IMR-90 (cell line): ENCODE results near the gene CES2. TPM values are rescaled to one million over a fixed set of nuclear protein-coding genes. Genes with fewer than 3 reads are reported as not detected.

Source experiments
- ATAC-seq: fragments of 200-7000 bp; cut with Tn5 transposase; 2 replicates; pipeline ENCODE4 v1.9.1; 2020; ENCODE audit warnings: low read depth, mild to moderate bottlenecking, moderate library complexity
- BruUV-seq: library from RNA; stranded (reverse); fragments of 400-500 nt; replicated peaks from 2 replicates; lab custom pipeline; 2021; lab: Mats Ljungman, UMichigan
- CTCF ChIA-PET: fragments of 300-600 bp; formaldehyde crosslinking; extraction: SDS; loops from one replicate; lab custom pipeline; 2021; ENCODE audit warnings: antibody characterized with exemption; lab: Yijun Ruan, JAX
- POLR2A ChIA-PET: fragments of 300-600 bp; sonication (Branson Sonifier 250); formaldehyde crosslinking; loops from one replicate; lab custom pipeline; 2022; ENCODE audit warnings: antibody characterized with exemption; ENCODE audit not compliant: unreplicated experiment; lab: Charles Lee
- DNase-seq: peaks from one replicate; pipeline ENCODE4 v3.0.0; 2013
- H2AFZ ChIP-seq: replicated peaks from 2 replicates; pipeline ENCODE3; 2013; ENCODE audit warnings: low read length, mild to moderate bottlenecking; ENCODE audit not compliant: poor library complexity
- H2AK5ac ChIP-seq: 2 replicates; pipeline ENCODE4 v1.6.1; 2013; ENCODE audit warnings: low read depth, low read length, inconsistent platforms
- H2AK9ac ChIP-seq: replicated peaks from 2 replicates; pipeline ENCODE3; 2013; ENCODE audit warnings: mild to moderate bottlenecking, low read depth, low read length, moderate library complexity; ENCODE audit not compliant: poor library complexity
- H2BK120ac ChIP-seq: 2 replicates; pipeline ENCODE4 v1.6.1; 2013; ENCODE audit warnings: low read depth, low read length, inconsistent platforms
- H2BK15ac ChIP-seq: 3 replicates; pipeline ENCODE4 v1.6.1; 2013; ENCODE audit warnings: low read depth, low read length, inconsistent platforms
- H2BK20ac ChIP-seq: 2 replicates; pipeline ENCODE4 v1.6.1; 2013; ENCODE audit warnings: low read depth, mild to moderate bottlenecking, inconsistent platforms, low read length, moderate library complexity
- H2BK5ac ChIP-seq: 2 replicates; pipeline ENCODE4 v1.6.1; 2013; ENCODE audit warnings: mild to moderate bottlenecking, low read depth, low read length, inconsistent platforms; ENCODE audit not compliant: poor library complexity, severe bottlenecking
- H3K14ac ChIP-seq: replicated peaks from 2 replicates; pipeline ENCODE4 v1.6.1; 2013; ENCODE audit warnings: low read depth, low read length, inconsistent platforms
- H3K18ac ChIP-seq: 2 replicates; pipeline ENCODE4 v1.6.1; 2013; ENCODE audit warnings: low read depth, low read length, control low read depth
- H3K23ac ChIP-seq: 2 replicates; pipeline ENCODE4 v1.6.1; 2013; ENCODE audit warnings: low read depth, low read length, inconsistent platforms
- H3K27ac ChIP-seq: 2 replicates; pipeline ENCODE4 v1.5.1; 2013; ENCODE audit warnings: mild to moderate bottlenecking, control low read depth, low read length; ENCODE audit not compliant: insufficient read depth
- H3K27me3 ChIP-seq: 2 replicates; pipeline ENCODE4 v1.6.1; 2013; ENCODE audit warnings: low read length; ENCODE audit not compliant: control insufficient read depth, insufficient read depth
- H3K36me3 ChIP-seq: 2 replicates; pipeline ENCODE4 v1.6.1; 2013; ENCODE audit warnings: low read length, mixed read lengths; ENCODE audit not compliant: control insufficient read depth, insufficient read depth
- H3K4ac ChIP-seq: 2 replicates; pipeline ENCODE4 v1.6.1; 2013; ENCODE audit warnings: low read depth, low read length, inconsistent platforms
- H3K4me1 ChIP-seq: 2 replicates; pipeline ENCODE4 v1.6.1; 2013; ENCODE audit warnings: low read length, mixed read lengths; ENCODE audit not compliant: control insufficient read depth, insufficient read depth
- H3K4me2 ChIP-seq: 2 replicates; pipeline ENCODE4 v1.6.1; 2013; ENCODE audit warnings: low read depth, mild to moderate bottlenecking, control low read depth, low read length, moderate library complexity
- H3K4me3 ChIP-seq: 2 replicates; pipeline ENCODE4 v1.5.1; 2013; ENCODE audit warnings: low read depth, mild to moderate bottlenecking, control low read depth, low read length, moderate library complexity; ENCODE audit not compliant: insufficient read depth
- H3K56ac ChIP-seq: 2 replicates; pipeline ENCODE4 v1.6.1; 2013; ENCODE audit warnings: low read length, inconsistent platforms; ENCODE audit not compliant: insufficient read depth; ENCODE audit errors: extremely low read depth
- H3K79me1 ChIP-seq, 2 experiments: 2 replicates each; pipeline ENCODE4 v1.6.1; 2013; ENCODE audit warnings: low read length in 2 of 2, inconsistent platforms in 1 of 2, low read depth in 1 of 2
- H3K9ac ChIP-seq: 2 replicates; pipeline ENCODE4 v1.6.1; 2013; ENCODE audit warnings: low read depth, low read length, control low read depth
- H3K9me1 ChIP-seq: 2 replicates; pipeline ENCODE4 v1.6.1; 2013; ENCODE audit warnings: low read length, inconsistent platforms; ENCODE audit not compliant: insufficient read depth
- H3K9me3 ChIP-seq: 2 replicates; pipeline ENCODE4 v1.6.1; 2013; ENCODE audit warnings: low read length; ENCODE audit not compliant: control insufficient read depth, insufficient read depth
- H4K20me1 ChIP-seq: 2 replicates; pipeline ENCODE4 v1.6.1; 2013; ENCODE audit warnings: low read length, inconsistent platforms; ENCODE audit not compliant: insufficient read depth
- H4K5ac ChIP-seq: 2 replicates; pipeline ENCODE4 v1.6.1; 2013; ENCODE audit warnings: mild to moderate bottlenecking, low read depth, low read length, control low read depth
- H4K8ac ChIP-seq, 2 experiments: 2 replicates each; pipeline ENCODE4 v1.6.1; 2013; ENCODE audit warnings: low read depth in 2 of 2, low read length in 2 of 2, control low read depth in 1 of 2, inconsistent platforms in 1 of 2
- H4K91ac ChIP-seq: 2 replicates; pipeline ENCODE4 v1.6.1; 2013; ENCODE audit warnings: low read depth, low read length, inconsistent platforms; ENCODE audit not compliant: insufficient read depth
- BHLHE40 ChIP-seq: fragments of 150-350 bp; IDR thresholded peaks from 2 replicates; pipeline ENCODE4 v1.6.1; 2016; ENCODE audit warnings: mild to moderate bottlenecking, low read depth, low read length
- CEBPB ChIP-seq: IDR thresholded peaks from 2 replicates; pipeline ENCODE4 v1.6.1; 2012; ENCODE audit warnings: low read depth, low read length, improper control_type of control experiment
- CHD1 ChIP-seq: IDR thresholded peaks from 2 replicates; pipeline ENCODE4 v1.6.1; 2012; ENCODE audit warnings: low read depth, low read length, improper control_type of control experiment
- FOS ChIP-seq: fragments of 150-350 bp; IDR thresholded peaks from 2 replicates; pipeline ENCODE4 v1.6.1; 2016; ENCODE audit warnings: low read depth, low read length
- MAFK ChIP-seq: IDR thresholded peaks from 2 replicates; pipeline ENCODE4 v1.6.1; 2012; ENCODE audit warnings: low read depth, low read length, improper control_type of control experiment
- MAZ ChIP-seq: IDR thresholded peaks from 2 replicates; pipeline ENCODE4 v1.6.1; 2012; ENCODE audit warnings: low read depth, mild to moderate bottlenecking, low read length, improper control_type of control experiment, moderate library complexity, borderline replicate concordance
- MXI1 ChIP-seq: IDR thresholded peaks from 2 replicates; pipeline ENCODE4 v1.6.1; 2012; ENCODE audit warnings: low read depth, mild to moderate bottlenecking, low read length, moderate library complexity, borderline replicate concordance
- NFE2L2 ChIP-seq: fragments of 150-350 bp; IDR thresholded peaks from 2 replicates; pipeline ENCODE4 v1.6.1; 2016; ENCODE audit warnings: low read depth, mild to moderate bottlenecking, low read length
- POLR2A ChIP-seq: IDR thresholded peaks from 2 replicates; pipeline ENCODE4 v1.6.1; 2012; ENCODE audit warnings: mild to moderate bottlenecking, low read depth, low read length
- RAD21 ChIP-seq: IDR thresholded peaks from 2 replicates; pipeline ENCODE4 v1.6.1; 2012; ENCODE audit warnings: low read length, improper control_type of control experiment
- RCOR1 ChIP-seq: IDR thresholded peaks from 2 replicates; pipeline ENCODE4 v1.6.1; 2012; ENCODE audit warnings: mild to moderate bottlenecking, low read length, improper control_type of control experiment; ENCODE audit not compliant: insufficient replicate concordance
- RFX5 ChIP-seq: IDR thresholded peaks from 2 replicates; pipeline ENCODE4 v1.8.0; 2012; ENCODE audit warnings: low read depth, mild to moderate bottlenecking, low read length, moderate library complexity
- SMC3 ChIP-seq: fragments of 150-350 bp; IDR thresholded peaks from 2 replicates; pipeline ENCODE4 v1.6.1; 2016; ENCODE audit warnings: low read depth, mild to moderate bottlenecking, antibody characterized with exemption, low read length, moderate library complexity
- WGBS, 2 experiments: methylation state at CpG; one replicate each; pipeline versions ENCODE4 v1.1.5 to v1.1.7; 2013; ENCODE audit warnings: missing lambda C conversion rate in 2 of 2; ENCODE audit not compliant: insufficient read length in 1 of 2; ENCODE audit errors: extremely low coverage in 2 of 2; 5-methylcytosine and 5-hydroxymethylcytosine counted together
- dilution Hi-C: fragments of 300-500 bp; cut with HindIII; formaldehyde crosslinking; loops from one replicate; pipeline ENCODE4 v1.14.3; 2018; ENCODE audit warnings: low sequenced_read_pairs; ENCODE audit not compliant: unreplicated experiment
- in situ Hi-C: fragments of 300-500 bp; cut with MboI; formaldehyde crosslinking; loops from 3 replicates; pipeline ENCODE4 v1.14.3; 2019; ENCODE audit warnings: low sequenced_read_pairs, inconsistent platforms, mixed read lengths
- intact Hi-C: fragments of 100-400 bp; cut with micrococcal nuclease; formaldehyde crosslinking; loops from 2 replicates; pipeline ENCODE4 v1.10.0; 2022
- polyA plus RNA-seq, 3 experiments: library from polyadenylated mRNA; depleted of rRNA; stranded (reverse); fragments of >200 nt; gene quantifications; 2 replicates each; pipeline ENCODE4 v1.2.3, GENCODE V29; 2012; ENCODE audit warnings: low replicate concordance in 1 of 3
- total RNA-seq: library from RNA; depleted of rRNA; stranded (reverse); fragments of >200 nt; gene quantifications from 2 replicates; pipeline ENCODE4 v1.2.3, GENCODE V29; 2012
- TF ChIP-seq, protein P1 (sequence below): fragments of 150-350 bp; IDR thresholded peaks from 2 replicates; pipeline ENCODE4 v1.6.1; 2017; ENCODE audit warnings: mild to moderate bottlenecking, antibody characterized with exemption, low read length, low read depth
- TF ChIP-seq, protein P2 (sequence below): conservative IDR thresholded peaks from 2 replicates; pipeline ENCODE4 v1.5.1; 2012; ENCODE audit warnings: mild to moderate bottlenecking, low read depth, low read length, improper control_type of control experiment
- TF ChIP-seq, protein P3 (sequence below): fragments of 150-350 bp; IDR thresholded peaks from 2 replicates; pipeline ENCODE4 v1.6.1; 2016; ENCODE audit warnings: low read depth, mild to moderate bottlenecking, low read length, moderate library complexity, borderline replicate concordance

The CES2 gene
- total and polyA plus RNA-seq, 2 of the 4 experiments (the other 2 are of a cell fraction): 15.1 to 23.2 TPM

DNA sequence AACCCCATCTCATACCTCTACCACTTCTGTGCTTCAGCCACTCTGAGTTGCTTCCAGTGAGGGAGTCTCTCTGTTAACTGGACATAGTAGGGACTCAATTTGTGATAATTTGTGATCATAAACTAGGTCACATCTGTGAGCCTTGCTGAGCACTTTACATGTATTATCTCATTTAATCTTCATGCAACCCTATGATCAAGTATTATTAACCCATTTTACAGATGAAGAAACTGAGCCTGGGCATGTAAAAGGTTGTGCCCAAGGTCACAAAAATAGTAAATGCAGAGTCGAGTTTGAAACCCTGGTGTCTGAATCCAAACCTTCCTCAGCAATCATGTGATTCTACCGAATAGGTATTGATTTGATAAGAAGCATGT is 36.4 kb upstream of the CES2 start:
- Histone ChIP-seq H2AK5ac (peak overlapping the region; percentile 95), H2BK15ac (peak overlapping the region; percentile 55; the same call in 1 of the 3 replicates), H3K14ac (peak overlapping the region; percentile 40; the same call in 1 of the 2 replicates), H4K91ac (peak overlapping the region; percentile 92), H2AK9ac (no peak overlapping the region), H4K8ac (peak overlapping the region in 1 of 2 experiments; percentile 78; a peak in 2 of 4 replicates), H4K5ac (peak overlapping the region; percentile 37), H3K9me1 (peaks cover 30% of the 10 kb centered on the region), H3K27me3 (no peaks in the 10 kb centered on the region), H3K56ac (no peak overlapping the region), H3K36me3 (no peaks in the 10 kb centered on the region; the same call in 1 of the 2 replicates), H3K23ac (peak overlapping the region; percentile 48; the same call in 1 of the 2 replicates), H2BK120ac (peak overlapping the region; percentile 92), H3K4me3 (no peak overlapping the region), H3K4me1 (peaks cover 30% of the 10 kb centered on the region), H2AFZ (no peak overlapping the region), H2BK20ac (peak overlapping the region; percentile 66; the same call in 1 of the 2 replicates), H3K27ac (peak overlapping the region; percentile 84; the same call in 1 of the 2 replicates), H4K20me1 (no peaks in the 10 kb centered on the region), H3K4ac (peak overlapping the region; percentile 90), H2BK5ac (peak overlapping the region; percentile 27), H3K18ac (peak overlapping the region; percentile 42; the same call in 1 of the 2 replicates), H3K4me2 (no peak overlapping the region), H3K9me3 (no peaks in the 10 kb centered on the region), H3K9ac (no peak overlapping the region; the same call in 1 of the 2 replicates), H3K79me1 (no peaks in the 10 kb centered on the region; a peak in 2 of 4 replicates)
- BruUV-seq: no TSS peak
- dilution Hi-C loops (no loop called here), in situ Hi-C loops (loop anchor here (5.0 kb wide), 1 partner anchor 33 kb away; the partner anchor contains the start of gene CIAO2B), intact Hi-C loops (loop anchor here (10.0 kb wide), 1 partner anchor 256 kb away; the partner anchor contains the start of genes B3GNT9, FBXL8 and TRADD)
- ATAC-seq: no peak
- ChIA-PET CTCF (no interaction called here), POLR2A (no interaction called here)
- no peak for DNase-seq
- no CpG with 5 or more reads among the region's 2 CpGs for WGBS, 2 experiments
- TF ChIP-seq RAD21: no peak
- no peak for TF ChIP-seq POLR2A
- TF ChIP-seq, protein P1, sequence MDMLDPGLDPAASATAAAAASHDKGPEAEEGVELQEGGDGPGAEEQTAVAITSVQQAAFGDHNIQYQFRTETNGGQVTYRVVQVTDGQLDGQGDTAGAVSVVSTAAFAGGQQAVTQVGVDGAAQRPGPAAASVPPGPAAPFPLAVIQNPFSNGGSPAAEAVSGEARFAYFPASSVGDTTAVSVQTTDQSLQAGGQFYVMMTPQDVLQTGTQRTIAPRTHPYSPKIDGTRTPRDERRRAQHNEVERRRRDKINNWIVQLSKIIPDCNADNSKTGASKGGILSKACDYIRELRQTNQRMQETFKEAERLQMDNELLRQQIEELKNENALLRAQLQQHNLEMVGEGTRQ: no peak
- no peak for TF ChIP-seq MXI1
- no peak for TF ChIP-seq BHLHE40
- TF ChIP-seq, protein P2, sequence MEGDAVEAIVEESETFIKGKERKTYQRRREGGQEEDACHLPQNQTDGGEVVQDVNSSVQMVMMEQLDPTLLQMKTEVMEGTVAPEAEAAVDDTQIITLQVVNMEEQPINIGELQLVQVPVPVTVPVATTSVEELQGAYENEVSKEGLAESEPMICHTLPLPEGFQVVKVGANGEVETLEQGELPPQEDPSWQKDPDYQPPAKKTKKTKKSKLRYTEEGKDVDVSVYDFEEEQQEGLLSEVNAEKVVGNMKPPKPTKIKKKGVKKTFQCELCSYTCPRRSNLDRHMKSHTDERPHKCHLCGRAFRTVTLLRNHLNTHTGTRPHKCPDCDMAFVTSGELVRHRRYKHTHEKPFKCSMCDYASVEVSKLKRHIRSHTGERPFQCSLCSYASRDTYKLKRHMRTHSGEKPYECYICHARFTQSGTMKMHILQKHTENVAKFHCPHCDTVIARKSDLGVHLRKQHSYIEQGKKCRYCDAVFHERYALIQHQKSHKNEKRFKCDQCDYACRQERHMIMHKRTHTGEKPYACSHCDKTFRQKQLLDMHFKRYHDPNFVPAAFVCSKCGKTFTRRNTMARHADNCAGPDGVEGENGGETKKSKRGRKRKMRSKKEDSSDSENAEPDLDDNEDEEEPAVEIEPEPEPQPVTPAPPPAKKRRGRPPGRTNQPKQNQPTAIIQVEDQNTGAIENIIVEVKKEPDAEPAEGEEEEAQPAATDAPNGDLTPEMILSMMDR: no peak
- TF ChIP-seq RCOR1: no peak
- TF ChIP-seq MAFK: no peak
- TF ChIP-seq, protein P3, sequence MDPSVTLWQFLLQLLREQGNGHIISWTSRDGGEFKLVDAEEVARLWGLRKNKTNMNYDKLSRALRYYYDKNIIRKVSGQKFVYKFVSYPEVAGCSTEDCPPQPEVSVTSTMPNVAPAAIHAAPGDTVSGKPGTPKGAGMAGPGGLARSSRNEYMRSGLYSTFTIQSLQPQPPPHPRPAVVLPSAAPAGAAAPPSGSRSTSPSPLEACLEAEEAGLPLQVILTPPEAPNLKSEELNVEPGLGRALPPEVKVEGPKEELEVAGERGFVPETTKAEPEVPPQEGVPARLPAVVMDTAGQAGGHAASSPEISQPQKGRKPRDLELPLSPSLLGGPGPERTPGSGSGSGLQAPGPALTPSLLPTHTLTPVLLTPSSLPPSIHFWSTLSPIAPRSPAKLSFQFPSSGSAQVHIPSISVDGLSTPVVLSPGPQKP: no peak
- TF ChIP-seq CEBPB: no peak
- TF ChIP-seq SMC3: no peak
- TF ChIP-seq FOS: no peak
- TF ChIP-seq RFX5: no peak
- no peak for TF ChIP-seq CHD1
- no peak for TF ChIP-seq NFE2L2
- no peak for TF ChIP-seq MAZ
